HG03575 (cell line): ENCODE results near the gene MAP2K7.
"Not testable (repeated sequence)": the region's sequence is repeated elsewhere in the genome, so short reads cannot be mapped to it uniquely, and the experiment has no call there.

ENCODE experiments used
- ATAC-seq: cut with Tn5 transposase; IDR thresholded peaks from one replicate; pipeline ENCODE4 v1.9.1; 2021; ENCODE audit not compliant: unreplicated experiment, insufficient number of reproducible peaks, low FRiP score; ENCODE audit errors: extremely low read depth

MAP2K7 gene

DNA sequence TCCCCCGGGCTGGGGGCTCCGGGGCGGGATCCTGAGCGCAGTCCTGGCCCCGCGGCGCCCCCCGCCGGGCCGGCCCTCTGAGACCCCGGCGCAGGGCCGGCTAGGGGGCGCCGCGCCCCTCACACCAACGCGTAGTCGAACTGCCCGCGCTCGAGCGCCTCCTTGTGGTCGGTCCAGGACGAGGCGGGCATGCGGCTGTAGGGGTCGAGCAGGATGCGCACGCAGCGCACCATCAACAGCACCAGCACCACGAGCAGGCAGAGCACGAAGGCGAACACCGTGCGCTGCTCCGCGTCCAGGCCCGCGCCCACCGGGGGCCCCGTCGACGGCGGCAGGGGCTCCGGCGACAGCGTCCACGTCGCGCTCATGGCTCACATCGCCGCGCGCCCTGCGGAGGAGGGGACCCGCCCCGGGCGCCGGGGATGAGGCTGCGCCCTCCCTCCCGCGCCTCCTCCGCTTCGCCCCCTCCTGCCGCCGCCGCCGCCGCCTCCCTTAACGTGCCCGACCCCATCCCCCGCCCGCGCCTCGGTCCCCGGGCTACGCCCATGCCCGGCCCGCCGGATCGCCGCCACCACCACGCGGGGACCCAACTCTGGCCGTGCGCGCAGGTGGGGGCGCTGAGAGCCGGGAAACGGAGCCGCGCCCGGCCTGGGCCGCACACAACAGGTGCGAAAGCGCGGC, 21.6 kb downstream of the MAP2K7 start:
- ATAC-seq = no peak

DNA sequence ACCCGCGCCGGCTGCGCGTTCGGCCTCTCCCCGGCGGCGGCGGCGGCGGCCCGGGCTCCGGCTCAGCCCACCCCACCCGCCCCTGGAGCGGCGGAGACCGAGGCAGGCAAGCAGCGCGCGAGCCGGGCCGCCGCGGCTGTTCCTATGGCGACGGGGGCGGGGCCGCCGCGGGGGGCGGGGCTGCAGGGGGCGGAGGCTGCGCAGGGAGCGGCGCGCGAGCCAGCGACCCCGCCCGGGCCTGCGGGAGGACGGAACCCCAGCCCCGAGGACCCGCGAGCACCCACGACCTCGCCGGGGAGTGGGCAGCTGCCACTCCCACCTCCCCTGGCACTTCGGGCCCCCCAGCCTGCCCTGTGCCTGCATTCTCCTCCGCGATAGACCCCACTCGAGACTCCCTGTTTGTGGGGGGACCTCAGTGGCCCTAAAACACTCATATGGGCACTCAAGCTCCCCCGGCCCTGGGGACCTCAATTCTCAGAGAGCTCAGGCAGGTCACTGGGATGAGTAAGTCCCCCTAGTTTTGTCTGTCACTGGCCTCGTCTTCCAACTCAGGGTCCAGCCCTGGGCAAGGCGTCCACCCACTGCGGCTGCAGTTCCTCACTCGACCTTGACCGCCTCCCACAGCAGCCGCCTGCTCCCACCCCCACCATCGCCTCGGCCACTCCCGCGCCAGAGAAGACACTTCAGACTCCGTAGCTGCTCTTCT, 22.5 kb downstream of the MAP2K7 start, which contains the start of gene CTXN1:
Gene CTXN1, minus strand, starts transcription at position 115 of the 706 bp plus-strand sequence. CDS start 597 bp downstream, outside the sequence.
- no peak for ATAC-seq

- no peak for ATAC-seq
These were observed 23.3 kb downstream of the MAP2K7 start for GRCh38 chr19:7926727-7927604.

GRCh38 chr19:7927605-7928333, 24.1 kb downstream of the MAP2K7 start:
- ATAC-seq = no peak

GRCh38 chr19:7928334-7928706, 24.6 kb downstream of the MAP2K7 start:
- ATAC-seq = no peak

- no peak for ATAC-seq
These were observed 25.3 kb downstream of the MAP2K7 start for GRCh38 chr19:7928741-7929701.

- not testable (repeated sequence) for ATAC-seq
These were observed 26.4 kb downstream of the MAP2K7 start for GRCh38 chr19:7930030-7930429.

DNA sequence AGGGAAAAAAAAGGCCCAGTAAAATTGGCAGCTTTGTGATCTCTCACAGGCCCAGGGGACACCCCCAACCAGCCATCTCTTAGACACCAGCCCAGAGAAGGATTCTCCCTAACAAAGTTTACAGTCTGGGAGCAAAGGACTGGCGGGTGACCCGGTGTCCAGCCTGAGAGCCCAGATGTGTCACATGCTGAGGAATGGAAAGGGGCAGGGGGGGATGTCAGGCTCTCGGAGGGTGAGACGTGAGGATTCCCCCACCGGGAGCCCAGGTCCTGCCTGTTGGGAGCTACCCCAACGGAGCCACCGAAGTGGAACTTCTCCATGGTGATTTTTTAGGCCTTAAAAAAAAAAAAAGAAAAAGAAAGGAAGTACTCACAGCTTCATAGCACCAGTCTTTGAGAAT, 27.1 kb downstream of the MAP2K7 start:
- no peak for ATAC-seq

DNA sequence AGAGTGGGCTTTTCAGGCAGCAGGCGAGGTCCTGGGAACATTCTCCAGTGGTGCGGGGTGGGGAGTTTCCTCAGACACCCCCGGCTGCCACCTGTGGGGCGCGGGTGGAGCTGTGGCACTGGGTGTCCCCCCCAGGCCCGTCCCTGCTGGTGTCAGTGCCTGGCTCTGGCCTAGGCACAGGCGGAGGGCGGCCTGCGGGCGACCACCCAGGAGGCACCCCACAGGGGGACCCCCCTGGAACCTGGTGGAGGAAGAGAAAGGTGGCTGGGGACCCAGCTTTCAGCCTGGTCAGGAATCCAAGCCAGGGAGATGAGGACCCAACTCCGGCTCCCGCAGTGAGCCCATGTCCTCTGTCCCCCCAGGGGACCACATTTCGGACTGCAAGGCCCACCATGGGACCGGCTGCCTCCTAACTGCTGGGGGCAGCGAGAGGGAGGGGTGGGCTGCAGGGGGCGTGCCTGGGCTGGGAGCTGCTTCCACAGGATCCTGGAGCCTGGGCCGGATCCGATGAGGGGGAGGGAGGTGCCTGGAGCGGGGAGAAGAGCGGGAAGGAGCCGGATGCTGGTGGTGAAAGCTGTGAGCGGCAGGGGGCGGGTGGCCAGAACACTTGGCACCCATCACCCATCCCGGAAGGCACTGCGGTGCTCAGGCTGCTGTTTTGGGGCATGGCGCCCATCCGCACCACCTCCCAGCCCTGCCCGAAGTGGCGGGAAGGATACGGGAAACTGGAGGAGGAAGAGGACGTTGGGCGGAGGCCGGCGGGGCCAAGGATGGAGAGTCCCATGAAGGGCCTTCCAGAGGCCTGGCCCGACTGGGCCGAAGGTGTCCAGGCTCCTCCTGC, 27.8 kb downstream of the MAP2K7 start:
- ATAC-seq = no peak

- ATAC-seq = no peak
These were observed 28.7 kb downstream of the MAP2K7 start for GRCh38 chr19:7932276-7932929.

DNA sequence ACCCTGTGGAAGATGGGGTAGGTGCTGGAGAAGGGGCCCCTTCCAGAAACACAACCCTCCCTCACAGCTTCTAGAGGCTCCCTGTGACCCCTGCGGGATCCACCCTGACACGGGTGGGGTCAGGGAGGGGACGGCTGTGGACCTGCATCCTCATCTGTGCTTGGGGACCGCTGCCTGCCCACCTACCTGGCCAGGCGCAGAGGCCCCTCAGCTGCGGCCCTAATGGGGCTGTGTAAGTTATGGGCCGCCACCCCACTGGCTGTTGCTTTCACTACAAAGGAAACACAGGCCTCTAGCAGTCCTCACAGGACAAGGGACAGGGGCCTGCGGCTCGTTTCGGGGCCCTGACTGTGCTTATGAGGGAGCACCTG, 29.2 kb downstream of the MAP2K7 start:
- ATAC-seq = no peak

GRCh38 chr19:7933411-7933810, 29.7 kb downstream of the MAP2K7 start:
- no peak for ATAC-seq

- ATAC-seq = no peak
These were observed 30.4 kb downstream of the MAP2K7 start for GRCh38 chr19:7933828-7934725.

GRCh38 chr19:7934766-7935165, 31.1 kb downstream of the MAP2K7 start:
- no peak for ATAC-seq

DNA sequence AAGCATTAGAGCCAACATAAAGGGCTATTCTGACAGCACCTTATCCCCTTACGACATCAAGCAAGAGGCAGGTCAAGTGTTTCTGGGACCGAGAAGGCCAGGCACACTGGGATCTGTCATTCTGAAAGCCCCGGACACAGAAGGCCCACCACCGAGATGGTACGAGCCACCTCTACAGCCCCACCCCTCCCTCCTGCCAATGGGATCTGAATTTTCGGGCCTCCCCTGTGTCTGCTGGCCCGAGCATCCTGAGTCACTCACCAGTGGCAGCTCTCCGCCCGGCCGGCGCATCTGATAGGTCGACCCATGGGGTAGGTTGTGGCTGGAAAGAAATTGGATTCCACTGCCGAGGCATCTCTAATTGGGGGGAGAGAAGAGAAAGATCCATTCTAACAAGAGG, 37.2 kb downstream of the MAP2K7 start:
- ATAC-seq = no peak
